OCI-LY7 (cell line): Measurements from ENCODE around the gene DLAT.

Source experiments
- EZH2phosphoT487 ChIP-seq: fragments of 200-600 bp; sonication (generic); IDR thresholded peaks from 2 replicates; pipeline ENCODE4 v1.6.1; 2018; ENCODE audit warnings: low read depth, borderline replicate concordance, mild to moderate bottlenecking, mixed run types, antibody characterized with exemption, low read length, moderate library complexity, mixed read lengths
- TF ChIP-seq, protein P1 (sequence below): fragments of 200-600 bp; sonication (generic); conservative IDR thresholded peaks from 2 replicates; pipeline ENCODE4 v1.5.1; 2014; ENCODE audit warnings: mild to moderate bottlenecking, antibody characterized with exemption, low read length, moderate library complexity, mixed read lengths

GRCh38 chr11:112044961-112045360 is 19.8 kb downstream of the DLAT start:
- TF ChIP-seq, protein P1, sequence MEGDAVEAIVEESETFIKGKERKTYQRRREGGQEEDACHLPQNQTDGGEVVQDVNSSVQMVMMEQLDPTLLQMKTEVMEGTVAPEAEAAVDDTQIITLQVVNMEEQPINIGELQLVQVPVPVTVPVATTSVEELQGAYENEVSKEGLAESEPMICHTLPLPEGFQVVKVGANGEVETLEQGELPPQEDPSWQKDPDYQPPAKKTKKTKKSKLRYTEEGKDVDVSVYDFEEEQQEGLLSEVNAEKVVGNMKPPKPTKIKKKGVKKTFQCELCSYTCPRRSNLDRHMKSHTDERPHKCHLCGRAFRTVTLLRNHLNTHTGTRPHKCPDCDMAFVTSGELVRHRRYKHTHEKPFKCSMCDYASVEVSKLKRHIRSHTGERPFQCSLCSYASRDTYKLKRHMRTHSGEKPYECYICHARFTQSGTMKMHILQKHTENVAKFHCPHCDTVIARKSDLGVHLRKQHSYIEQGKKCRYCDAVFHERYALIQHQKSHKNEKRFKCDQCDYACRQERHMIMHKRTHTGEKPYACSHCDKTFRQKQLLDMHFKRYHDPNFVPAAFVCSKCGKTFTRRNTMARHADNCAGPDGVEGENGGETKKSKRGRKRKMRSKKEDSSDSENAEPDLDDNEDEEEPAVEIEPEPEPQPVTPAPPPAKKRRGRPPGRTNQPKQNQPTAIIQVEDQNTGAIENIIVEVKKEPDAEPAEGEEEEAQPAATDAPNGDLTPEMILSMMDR: no peak
- no peak for TF ChIP-seq EZH2phosphoT487
